Prostate gland (tissue), 2 donors: ENCODE measurements around the gene BMP4. TPM values are rescaled to one million over a fixed set of nuclear protein-coding genes. Genes with fewer than 3 reads are reported as not detected.

Source experiments
- DNase-seq: peaks from one replicate; pipeline ENCODE4 v3.0.0-alpha.2; 2019; ENCODE audit warnings: low spot score
- H3K27ac ChIP-seq, 2 donors: fragments of 200-600 bp; sonication (generic); 2 replicates each; pipeline ENCODE4 v1.5.1; 2017 to 2019
- H3K27me3 ChIP-seq: fragments of 200-600 bp; sonication (generic); replicated peaks from 2 replicates; pipeline ENCODE4 v1.5.1; 2019; ENCODE audit not compliant: insufficient read depth
- H3K36me3 ChIP-seq, 2 donors: fragments of 200-600 bp; sonication (generic); 1 replicate in 1 of 2; 2 replicates in 1 of 2; pipeline versions ENCODE4 v1.5.1 to v1.8.1; 2017 to 2019
- H3K4me1 ChIP-seq: fragments of 200-600 bp; sonication (generic); replicated peaks from 2 replicates; pipeline ENCODE4 v1.5.1; 2019
- H3K4me3 ChIP-seq, 2 donors: fragments of 200-600 bp; sonication (generic); 2 replicates each; pipeline ENCODE4 v1.5.1; 2017 to 2019
- H3K9me3 ChIP-seq: fragments of 200-600 bp; sonication (generic); 2 replicates; pipeline ENCODE4 v1.5.1; 2017
- POLR2A ChIP-seq: fragments of 450-650 bp; IDR thresholded peaks from one replicate; pipeline ENCODE4 v1.6.1; 2016; ENCODE audit warnings: antibody characterized with exemption, mild to moderate bottlenecking
- POLR2AphosphoS5 ChIP-seq: sonication (generic); formaldehyde crosslinking; IDR thresholded peaks from one replicate; pipeline ENCODE4 v1.6.1; 2017; ENCODE audit warnings: antibody characterized with exemption
- WGBS: methylation state at CpG from one replicate; pipeline ENCODE4 v1.1.5; 2018; 5-methylcytosine and 5-hydroxymethylcytosine counted together
- intact Hi-C: fragments of 100-400 bp; cut with DNase I; formaldehyde crosslinking; loops from one replicate; pipeline ENCODE4 v1.14.2; 2022
- total RNA-seq, 2 donors: library from RNA; depleted of rRNA; stranded (reverse); fragments of >200 nt; gene quantifications; one replicate each; pipeline ENCODE4 v1.1.0, GENCODE V29; 2016
- TF ChIP-seq, protein P1 (sequence below), 4 experiments: fragments of 200-600 bp in 2 of 4; fragments of 450-650 bp in 2 of 4; sonication (generic) in 2 of 4; IDR thresholded peaks; 1 replicate in 3 of 4; 2 replicates in 1 of 4; pipeline ENCODE4 v1.5.1; 2016 to 2019; ENCODE audit warnings: antibody characterized with exemption in 4 of 4, mild to moderate bottlenecking in 2 of 4, moderate library complexity in 2 of 4

The BMP4 gene
- total RNA-seq, 2 donors from 2014 or later = 8.8 to 11.2 TPM

DNA sequence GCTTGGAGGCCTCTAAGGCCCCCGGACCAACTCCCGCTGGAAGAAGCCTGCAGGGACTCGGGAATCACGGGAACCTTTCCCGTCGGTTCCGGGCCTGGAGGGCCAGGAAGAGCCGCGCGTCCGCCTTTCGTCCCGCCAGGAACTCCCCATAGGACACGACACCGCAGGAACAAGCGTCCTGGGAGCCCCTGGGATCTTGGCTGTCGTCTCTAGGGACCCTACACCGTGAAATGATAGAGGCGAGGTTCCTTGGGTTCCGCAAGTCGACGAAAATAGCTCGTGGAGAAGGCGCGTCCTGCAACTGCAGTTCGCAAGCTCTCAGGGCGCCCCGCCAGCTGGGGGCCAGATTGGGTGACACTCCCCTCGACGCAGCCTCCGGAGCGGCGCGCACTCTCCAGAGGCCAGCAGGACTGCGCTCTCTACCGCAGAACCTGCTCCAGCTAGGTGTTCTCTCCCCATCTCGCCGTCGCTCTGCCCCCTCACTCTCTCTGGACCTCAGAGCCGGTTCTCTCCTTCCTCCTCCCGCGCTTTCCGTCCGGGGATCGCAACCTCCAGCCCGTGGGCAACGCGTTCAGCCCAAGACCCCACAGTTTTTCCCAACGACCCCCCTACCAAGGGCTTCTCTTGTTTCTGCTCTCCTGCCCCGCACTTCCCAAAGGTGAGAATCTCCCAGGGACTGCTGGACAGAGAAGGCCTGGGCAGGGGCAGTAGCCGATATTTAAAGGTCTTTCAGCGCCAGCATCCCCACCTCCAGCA lies 776 bp downstream of the BMP4 start:
- Histone ChIP-seq H3K4me1 (no peaks in the 10 kb centered on the region), H3K4me3 (peak overlapping the region; percentile 50 to 56), H3K36me3 (no peaks in the 10 kb centered on the region), H3K27me3 (no peaks in the 10 kb centered on the region), H3K9me3 (no peaks in the 10 kb centered on the region), H3K27ac (peak overlapping the region; percentile 85 to 87)
- TF ChIP-seq POLR2AphosphoS5 = no peak
- TF ChIP-seq POLR2A = no peak
- TF ChIP-seq, protein P1, sequence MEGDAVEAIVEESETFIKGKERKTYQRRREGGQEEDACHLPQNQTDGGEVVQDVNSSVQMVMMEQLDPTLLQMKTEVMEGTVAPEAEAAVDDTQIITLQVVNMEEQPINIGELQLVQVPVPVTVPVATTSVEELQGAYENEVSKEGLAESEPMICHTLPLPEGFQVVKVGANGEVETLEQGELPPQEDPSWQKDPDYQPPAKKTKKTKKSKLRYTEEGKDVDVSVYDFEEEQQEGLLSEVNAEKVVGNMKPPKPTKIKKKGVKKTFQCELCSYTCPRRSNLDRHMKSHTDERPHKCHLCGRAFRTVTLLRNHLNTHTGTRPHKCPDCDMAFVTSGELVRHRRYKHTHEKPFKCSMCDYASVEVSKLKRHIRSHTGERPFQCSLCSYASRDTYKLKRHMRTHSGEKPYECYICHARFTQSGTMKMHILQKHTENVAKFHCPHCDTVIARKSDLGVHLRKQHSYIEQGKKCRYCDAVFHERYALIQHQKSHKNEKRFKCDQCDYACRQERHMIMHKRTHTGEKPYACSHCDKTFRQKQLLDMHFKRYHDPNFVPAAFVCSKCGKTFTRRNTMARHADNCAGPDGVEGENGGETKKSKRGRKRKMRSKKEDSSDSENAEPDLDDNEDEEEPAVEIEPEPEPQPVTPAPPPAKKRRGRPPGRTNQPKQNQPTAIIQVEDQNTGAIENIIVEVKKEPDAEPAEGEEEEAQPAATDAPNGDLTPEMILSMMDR (IDR thresholded peaks at IDR 0.05) = no peak
- intact Hi-C loops = loop anchor here (2.0 to 10.0 kb wide), 3 partner anchors 219 to 661 kb away; no protein-coding TSS in a partner anchor
- DNase-seq = peak; percentile 16
- 2% methylated on average over 34 of the region's 52 CpGs for WGBS

DNA sequence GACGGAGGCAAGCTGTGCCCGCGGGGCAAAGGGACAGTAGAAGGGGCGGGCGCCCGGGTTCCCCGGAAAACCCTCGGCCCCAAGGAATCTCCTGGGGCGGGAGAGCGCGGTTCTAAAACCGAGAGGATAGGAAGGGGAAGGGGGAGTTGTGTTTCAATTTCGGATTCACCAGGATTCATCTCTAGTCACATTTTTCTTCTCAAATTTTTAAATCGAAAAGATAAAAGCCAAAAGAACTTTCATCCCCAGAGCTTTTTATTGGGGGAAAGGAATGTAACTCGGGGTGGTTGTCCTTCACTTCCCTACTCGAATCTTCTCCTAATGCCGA lies 1.4 kb downstream of the BMP4 start:
- H3K36me3 ChIP-seq = no peaks in the 10 kb centered on the region
- TF ChIP-seq POLR2AphosphoS5 (no peak), POLR2A (no peak)
- TF ChIP-seq, protein P1 (IDR thresholded peaks at IDR 0.05) = no peak
- peak overlapping the region; percentile 50 to 56 for H3K4me3 ChIP-seq
- peak overlapping the region; percentile 85 to 87 for H3K27ac ChIP-seq
- no peaks in the 10 kb centered on the region for H3K27me3 ChIP-seq
- H3K4me1 ChIP-seq = no peaks in the 10 kb centered on the region
- DNase-seq = no peak
- intact Hi-C loops = loop anchor here (2.0 to 10.0 kb wide), 2 partner anchors 416 to 660 kb away; no protein-coding TSS in a partner anchor
- under 1% methylated on average over 17 of the region's 17 CpGs for WGBS
- no peaks in the 10 kb centered on the region for H3K9me3 ChIP-seq

GRCh38 chr14:53954551-53955228 lies 1.9 kb downstream of the BMP4 start:
- Histone ChIP-seq H3K4me1 (no peaks in the 10 kb centered on the region), H3K27me3 (no peaks in the 10 kb centered on the region), H3K27ac (peak overlapping the region; percentile 85 to 87), H3K36me3 (no peaks in the 10 kb centered on the region), H3K4me3 (peak overlapping the region; percentile 50 to 56), H3K9me3 (no peaks in the 10 kb centered on the region)
- DNase-seq = no peak
- TF ChIP-seq, protein P1 (IDR thresholded peaks at IDR 0.05) = no peak
- no peak for TF ChIP-seq POLR2A
- no peak for TF ChIP-seq POLR2AphosphoS5
- intact Hi-C loops = loop anchor here (2.0 to 10.0 kb wide), 3 partner anchors 393 to 660 kb away; no protein-coding TSS in a partner anchor
- under 1% methylated on average over 53 of the region's 53 CpGs for WGBS

DNA sequence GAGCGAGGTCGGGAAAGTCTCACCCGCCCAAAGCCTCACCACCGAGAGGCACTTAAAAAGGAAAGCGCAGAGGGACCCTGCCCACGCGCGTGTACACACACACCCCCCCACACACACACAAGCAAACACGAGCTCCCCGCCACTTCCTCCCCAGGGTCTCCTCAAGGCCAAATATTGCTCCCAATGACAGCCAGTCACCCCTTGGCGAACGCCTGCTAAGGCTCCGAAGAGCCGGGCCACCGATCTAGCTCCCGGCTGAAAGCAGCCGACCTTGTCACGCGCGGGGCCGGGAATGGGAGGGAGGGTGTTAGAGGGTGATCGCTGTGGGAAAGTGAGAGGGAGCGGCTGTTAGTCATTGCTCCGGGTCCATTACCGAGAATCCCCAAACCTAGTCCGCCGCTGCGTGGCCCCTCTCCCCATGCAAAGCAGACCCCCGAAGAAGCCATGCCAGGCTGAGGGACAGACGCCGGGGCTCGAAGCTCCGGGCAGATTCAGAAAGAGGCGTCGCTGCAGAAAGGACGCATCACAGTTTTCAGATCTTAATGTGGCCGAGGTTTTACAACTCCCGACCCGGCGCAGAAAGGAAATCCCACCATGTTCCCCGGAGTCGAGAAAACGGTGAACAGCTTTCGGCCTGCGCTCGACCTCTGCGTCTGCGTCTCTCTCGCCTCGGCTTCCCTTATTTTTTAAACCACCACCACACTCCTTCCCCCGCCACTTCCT lies 2.6 kb downstream of the BMP4 start:
- DNase-seq = peak; percentile 20
- Histone ChIP-seq H3K36me3 (no peaks in the 10 kb centered on the region), H3K9me3 (no peaks in the 10 kb centered on the region), H3K4me3 (peak overlapping the region; percentile 50 to 56), H3K27me3 (no peaks in the 10 kb centered on the region), H3K27ac (peak overlapping the region; percentile 85 to 87), H3K4me1 (no peaks in the 10 kb centered on the region)
- TF ChIP-seq, protein P1 (IDR thresholded peaks at IDR 0.05) = no peak
- TF ChIP-seq POLR2A = no peak
- no peak for TF ChIP-seq POLR2AphosphoS5
- intact Hi-C loops = loop anchor here (2.0 to 10.0 kb wide), 3 partner anchors 393 to 659 kb away; no protein-coding TSS in a partner anchor
- under 1% methylated on average over 48 of the region's 51 CpGs for WGBS
